A172 (cell line): ENCODE measurements around the gene CAPN9. TPM values are rescaled to one million over a fixed set of nuclear protein-coding genes. Genes with fewer than 3 reads are reported as not detected.
"Not testable (repeated sequence)": the region's sequence is repeated elsewhere in the genome, so short reads cannot be mapped to it uniquely, and the experiment has no call there.

ENCODE experiments used
- DNase-seq: peaks from one replicate; pipeline ENCODE4 v3.0.0-alpha.2; 2015; ENCODE audit warnings: low spot score
- total RNA-seq: library from RNA; depleted of rRNA; stranded (reverse); fragments of >200 nt; shearing (Covaris generic); gene quantifications from 2 replicates; pipeline ENCODE4 v1.2.3, GENCODE V29; 2014

CAPN9 gene
- total RNA-seq, 1 experiment from 2014 or later, result not detected

GRCh38 chr1:230746617-230747016 is 571 bp upstream of the CAPN9 start:
- DNase-seq, result no peak

DNA sequence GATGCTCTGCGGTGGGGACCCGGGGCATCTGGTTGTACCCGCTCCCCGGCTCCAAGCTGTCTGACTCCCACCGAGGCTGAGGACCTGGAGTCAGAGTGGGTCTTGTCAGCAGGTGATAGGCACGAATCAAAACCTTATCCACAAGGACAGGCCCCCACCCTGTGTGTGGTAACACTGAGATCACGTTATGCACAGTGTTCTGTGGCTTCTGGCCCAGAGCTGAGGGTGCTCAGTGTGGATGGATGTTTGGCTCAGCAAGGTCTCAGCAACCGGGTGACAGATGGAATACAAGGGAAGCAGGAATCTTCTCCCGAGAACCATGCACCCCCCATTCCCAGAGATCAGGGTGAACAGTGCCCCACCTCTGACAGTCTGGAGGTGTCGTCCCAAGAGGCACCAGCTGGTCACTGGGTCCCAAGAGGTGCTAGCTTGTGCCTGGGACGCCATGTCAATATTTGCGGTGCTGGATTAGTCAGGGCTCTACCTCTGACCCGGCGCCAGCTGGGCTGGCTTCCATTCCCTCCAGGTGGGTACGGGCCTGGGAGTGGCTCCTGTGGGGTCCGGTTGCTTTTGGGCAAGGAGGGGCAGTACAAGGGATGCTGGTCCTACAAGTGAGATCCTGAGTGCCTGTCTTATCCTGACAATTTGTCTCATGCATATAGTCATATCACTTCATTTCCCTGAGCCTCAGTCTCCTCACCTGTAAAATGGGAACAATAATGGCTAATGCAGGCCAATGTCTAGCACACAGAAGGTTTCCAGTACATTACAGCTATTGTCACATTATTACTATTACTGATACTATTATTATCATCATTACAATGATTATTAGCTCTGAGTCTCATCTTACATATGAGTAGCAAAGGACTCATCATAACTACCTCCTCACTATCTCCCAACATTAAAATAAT is 957 bp downstream of the CAPN9 start:
- DNase-seq, result no peak

- DNase-seq, result no peak
Measured at GRCh38 chr1:230749150-230749549, 2.0 kb downstream of the CAPN9 start.

DNA sequence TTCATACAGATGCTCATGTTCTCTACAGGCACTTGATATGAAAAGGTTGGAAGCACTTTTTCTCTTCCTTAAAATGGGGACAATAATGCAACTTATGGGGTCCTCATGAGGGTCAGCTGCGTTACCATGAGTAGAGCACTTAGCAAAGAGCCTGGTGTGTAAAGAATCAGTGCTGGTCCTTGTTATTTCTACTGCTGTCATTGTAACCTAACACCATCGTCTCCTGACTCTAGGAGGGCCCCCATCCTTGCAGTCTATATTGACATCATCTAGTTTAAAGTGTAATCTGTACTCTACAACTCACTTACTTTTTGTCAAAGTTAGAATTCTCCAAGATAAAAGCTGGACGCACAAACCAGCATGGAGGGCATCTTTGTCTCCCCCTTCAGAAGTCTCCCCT is 2.4 kb downstream of the CAPN9 start:
- no peak for DNase-seq

DNA sequence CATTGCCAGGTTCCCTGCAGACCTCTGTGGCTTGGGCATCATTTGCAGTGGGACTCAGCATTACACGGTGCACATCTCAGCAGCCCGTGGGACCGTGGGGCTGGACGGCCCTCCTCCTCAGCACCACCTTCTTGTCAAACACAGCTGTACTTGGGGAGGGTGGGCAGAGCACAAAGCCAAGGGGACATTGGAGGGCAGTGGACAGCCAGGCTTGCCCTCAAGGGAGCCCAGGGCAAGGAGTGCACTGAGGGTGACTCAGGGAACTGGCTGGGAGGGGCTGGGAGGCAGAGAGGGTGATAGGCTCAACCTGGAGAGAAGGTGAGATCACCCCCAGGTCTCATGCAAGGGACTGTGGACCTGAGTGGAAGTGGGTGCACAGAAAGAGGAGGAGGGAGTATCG is 3.4 kb downstream of the CAPN9 start:
- DNase-seq, result no peak

DNA sequence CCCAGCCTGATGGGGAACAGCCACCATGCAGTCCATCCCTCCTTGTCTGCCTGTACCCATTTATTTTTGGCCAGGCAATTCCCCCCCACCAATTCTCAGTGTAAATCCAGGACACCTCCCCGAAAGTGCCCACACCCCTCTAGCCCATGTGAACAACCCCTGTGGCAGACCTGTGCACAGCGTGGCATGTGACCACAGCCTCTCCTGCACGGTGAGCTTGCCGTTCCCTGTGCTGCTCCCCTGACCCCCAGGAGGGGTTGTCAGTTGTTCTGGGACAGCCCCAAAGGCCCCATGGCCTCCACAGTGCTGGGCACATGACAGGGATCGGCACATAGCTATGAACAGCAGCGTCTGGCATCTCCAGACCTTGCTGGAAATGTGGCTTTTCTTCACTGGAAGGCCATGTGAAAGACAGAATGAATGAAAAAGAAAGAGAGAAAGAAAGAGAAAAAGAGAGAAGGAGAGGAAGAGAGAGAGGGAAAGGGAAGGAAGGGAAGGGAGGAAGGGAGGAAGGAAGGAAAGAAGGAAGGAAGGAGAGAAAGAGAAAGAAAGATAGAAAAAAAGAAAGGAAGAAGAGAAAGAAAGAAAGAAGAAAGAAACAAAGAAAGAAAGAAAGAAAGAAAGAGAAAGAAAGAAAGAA is 3.9 kb downstream of the CAPN9 start:
- no peak for DNase-seq

DNA sequence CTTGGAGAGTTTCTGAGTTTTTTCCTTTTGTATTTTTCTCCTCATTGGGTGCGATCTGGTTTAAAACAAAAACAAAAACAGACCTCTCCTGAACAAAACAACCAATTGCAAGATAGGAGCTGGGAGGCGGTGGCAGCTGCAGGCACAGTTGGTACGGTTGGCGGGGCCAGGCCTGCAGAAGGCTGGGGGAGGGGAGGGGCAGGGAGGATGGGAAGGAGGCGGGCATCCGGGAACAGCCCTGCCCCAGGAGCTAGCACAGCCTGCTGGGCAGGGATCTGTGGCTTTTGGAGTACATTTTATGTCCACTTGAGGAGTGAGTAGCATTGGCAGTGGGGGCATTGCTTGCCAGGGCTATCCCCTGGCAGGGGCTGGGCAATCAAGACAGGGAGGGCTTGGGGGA is 5.2 kb downstream of the CAPN9 start:
- DNase-seq, result no peak

- no peak for DNase-seq
Measured at GRCh38 chr1:230753191-230753585, 6.0 kb downstream of the CAPN9 start.

DNA sequence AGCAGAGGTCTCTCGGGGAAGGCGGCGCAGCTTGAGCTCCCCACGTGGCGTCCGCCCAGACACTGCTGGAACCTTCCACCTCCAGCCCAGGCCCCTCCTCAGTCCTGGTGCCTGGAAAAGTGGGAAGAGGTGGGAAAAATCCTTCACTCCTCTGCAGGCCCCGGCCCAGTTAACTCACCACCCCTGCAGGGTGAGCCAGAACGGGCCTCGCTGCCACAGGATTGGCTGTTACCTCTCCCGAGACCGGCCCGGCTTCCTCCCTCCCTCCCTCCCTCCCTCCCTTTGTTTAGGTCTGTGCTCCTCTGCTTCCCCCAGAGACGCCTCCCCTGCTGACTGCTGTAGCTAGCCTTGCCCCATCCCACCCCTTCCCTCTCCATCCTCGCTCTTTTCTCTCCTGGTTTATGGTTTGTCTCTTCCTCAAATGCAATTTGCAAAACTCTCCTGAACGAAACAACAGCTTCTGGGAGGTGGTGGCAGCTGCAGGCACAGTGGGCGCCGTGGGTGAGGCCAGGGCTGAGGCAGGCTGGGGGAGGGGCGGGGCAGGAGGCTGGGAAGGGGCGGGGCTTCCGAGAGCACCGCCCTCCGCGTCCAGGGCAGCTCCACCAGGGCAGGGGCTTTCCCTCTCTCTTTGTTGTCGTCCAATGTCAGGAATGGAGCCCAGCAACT is 6.5 kb downstream of the CAPN9 start:
- DNase-seq, result no peak

- DNase-seq, result peak; percentile 78
Measured at GRCh38 chr1:230754796-230755195, 7.6 kb downstream of the CAPN9 start.

- DNase-seq, result no peak
Measured at GRCh38 chr1:230757856-230758708, 10.9 kb downstream of the CAPN9 start.

DNA sequence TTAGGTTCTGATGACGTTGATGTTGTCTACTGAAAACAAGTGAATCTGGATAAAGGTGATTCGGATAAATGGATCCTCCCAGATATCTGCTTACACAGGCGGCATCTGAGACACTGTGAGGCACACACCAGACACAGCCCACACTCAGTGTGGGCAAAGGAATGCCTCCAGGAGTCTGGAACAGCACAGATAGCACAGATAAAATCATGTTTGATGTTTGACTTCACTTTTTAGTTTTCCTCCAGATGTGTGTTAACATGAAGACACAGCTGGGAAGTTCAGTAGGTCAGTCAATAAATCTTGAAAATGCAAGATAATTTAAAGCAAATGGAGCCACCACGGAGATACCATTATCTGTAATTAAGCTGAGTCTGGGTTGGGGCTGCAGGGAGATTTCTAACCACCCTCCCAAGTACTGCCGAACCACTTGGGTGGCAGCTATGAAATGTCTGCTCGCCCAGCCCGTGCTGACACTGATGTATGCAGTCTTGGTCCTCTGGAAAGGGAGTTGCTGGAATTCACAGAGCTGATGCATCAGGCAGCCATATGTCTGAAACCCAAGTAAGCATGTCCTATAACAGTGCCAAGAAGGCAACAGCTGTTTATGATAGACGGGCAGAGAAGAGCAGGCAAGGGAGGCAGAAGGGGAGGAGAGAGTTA is 11.7 kb downstream of the CAPN9 start:
- DNase-seq, result no peak

DNA sequence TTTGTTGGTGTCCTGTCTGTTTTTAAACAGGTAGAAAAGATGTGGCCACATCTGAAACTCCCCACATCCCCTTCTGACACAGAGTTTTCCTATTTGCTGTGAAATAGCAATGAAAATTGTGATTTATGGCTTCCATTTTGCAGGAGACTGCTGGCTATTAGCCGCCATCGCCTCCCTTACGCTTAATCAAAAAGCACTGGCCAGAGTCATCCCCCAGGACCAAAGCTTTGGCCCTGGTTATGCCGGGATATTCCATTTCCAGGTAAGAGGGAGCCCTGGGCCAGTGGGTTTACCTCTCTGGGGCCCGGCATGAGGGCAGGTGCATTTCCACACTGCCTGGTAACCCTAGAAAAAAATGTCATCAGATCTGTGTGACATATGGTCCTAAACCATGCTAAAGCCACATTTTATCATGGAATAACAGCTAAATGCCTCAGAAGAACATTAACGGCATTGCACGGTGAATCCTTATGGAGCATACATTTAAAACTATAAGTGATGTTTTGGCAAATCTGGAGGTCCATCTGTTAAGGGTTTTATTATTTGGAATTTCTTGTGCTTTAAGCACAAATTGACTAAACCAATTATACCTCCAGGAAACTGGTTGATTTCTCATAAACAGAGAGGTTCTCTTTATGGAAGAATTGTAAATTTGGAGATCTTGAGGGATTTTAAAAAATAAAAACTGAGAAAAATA is 12.3 kb downstream of the CAPN9 start:
- DNase-seq, result no peak

DNA sequence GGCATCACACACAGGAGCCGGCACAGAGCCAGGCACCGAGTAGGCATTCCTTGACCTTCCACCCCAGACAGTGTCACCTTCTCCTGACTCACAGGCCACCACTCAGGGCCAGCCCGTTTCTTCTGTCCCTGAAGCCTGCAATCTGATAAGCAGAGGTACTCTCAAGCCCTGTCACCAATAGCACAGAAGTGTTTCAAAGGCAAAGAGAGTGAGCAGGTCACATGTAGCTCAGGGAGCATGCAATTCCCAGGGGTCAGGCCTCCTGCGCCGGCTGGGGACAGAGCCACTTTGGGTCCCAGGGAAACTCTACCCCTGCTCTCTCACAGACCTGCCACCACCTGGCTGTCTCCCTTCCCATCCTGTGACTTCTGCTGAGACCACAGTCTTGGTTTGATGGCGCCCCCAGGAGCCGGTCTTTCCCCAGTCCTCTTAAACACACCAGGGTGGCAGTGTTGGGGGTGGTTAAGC is 13.2 kb downstream of the CAPN9 start:
- no peak for DNase-seq

GRCh38 chr1:230761443-230762167 is 14.4 kb downstream of the CAPN9 start:
- no peak for DNase-seq

GRCh38 chr1:230763927-230764591 is 16.9 kb downstream of the CAPN9 start:
- DNase-seq, result no peak

- DNase-seq, result no peak
Measured at GRCh38 chr1:230766318-230766717, 19.1 kb downstream of the CAPN9 start.

- not testable (repeated sequence) for DNase-seq
Measured at GRCh38 chr1:230767859-230768612, 20.8 kb downstream of the CAPN9 start.
